ENCODE results near the gene PAEP.

- TF ChIP-seq CTCF (IDR thresholded peaks at IDR 0.05) (no peak), POLR2A (IDR thresholded peaks at IDR 0.05) (no peak)
Measured at GRCh38 chr9:135611142-135611874, 49.8 kb downstream of the PAEP start.

All from uterus (tissue), 2 donors.